ENCODE results near the gene PARD6G. TPM values are rescaled to one million over a fixed set of nuclear protein-coding genes. Genes with fewer than 3 reads are reported as not detected.

Gene PARD6G
- total RNA-seq, 4 donors from 2014 or later: 2.5 to 6.6 (median 3.6) TPM

DNA sequence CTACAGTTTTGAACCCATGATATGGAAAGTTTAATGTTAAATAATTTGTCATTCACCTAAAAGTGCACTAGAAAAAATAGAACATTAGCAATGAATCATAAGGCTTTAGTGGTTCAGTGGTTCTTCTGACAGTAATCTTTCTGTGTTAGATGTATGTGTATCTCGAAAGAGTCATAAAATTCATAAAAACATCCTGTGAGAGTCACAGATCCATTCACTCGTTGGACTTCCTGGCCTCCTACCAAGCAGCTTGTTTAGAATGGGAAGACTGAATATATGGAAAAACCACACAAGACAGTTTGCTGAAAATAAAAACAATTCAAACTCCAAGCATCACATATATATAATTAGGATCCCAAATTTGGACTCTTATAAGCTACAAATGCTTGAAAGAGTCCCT lies 103.4 kb downstream of the PARD6G start:
- peaks cover 0 to 10% (median 0%) of the 10 kb centered on the region in 4 donors for H3K4me1 ChIP-seq

GRCh38 chr18:80140455-80140985 lies 106.8 kb downstream of the PARD6G start:
- Histone ChIP-seq H3K4me3 (no peak overlapping the region), H3K27me3 (no peaks in the 10 kb centered on the region), H3K9me3 (no peaks in the 10 kb centered on the region), H3K4me1 (no peaks in the 10 kb centered on the region), H3K36me3 (peaks cover 0 to 42% (median 0%) of the 10 kb centered on the region in 3 donors), H3K27ac (no peak overlapping the region)
- no peak for TF ChIP-seq POLR2A (IDR thresholded peaks at IDR 0.05)
- TF ChIP-seq, protein P1, sequence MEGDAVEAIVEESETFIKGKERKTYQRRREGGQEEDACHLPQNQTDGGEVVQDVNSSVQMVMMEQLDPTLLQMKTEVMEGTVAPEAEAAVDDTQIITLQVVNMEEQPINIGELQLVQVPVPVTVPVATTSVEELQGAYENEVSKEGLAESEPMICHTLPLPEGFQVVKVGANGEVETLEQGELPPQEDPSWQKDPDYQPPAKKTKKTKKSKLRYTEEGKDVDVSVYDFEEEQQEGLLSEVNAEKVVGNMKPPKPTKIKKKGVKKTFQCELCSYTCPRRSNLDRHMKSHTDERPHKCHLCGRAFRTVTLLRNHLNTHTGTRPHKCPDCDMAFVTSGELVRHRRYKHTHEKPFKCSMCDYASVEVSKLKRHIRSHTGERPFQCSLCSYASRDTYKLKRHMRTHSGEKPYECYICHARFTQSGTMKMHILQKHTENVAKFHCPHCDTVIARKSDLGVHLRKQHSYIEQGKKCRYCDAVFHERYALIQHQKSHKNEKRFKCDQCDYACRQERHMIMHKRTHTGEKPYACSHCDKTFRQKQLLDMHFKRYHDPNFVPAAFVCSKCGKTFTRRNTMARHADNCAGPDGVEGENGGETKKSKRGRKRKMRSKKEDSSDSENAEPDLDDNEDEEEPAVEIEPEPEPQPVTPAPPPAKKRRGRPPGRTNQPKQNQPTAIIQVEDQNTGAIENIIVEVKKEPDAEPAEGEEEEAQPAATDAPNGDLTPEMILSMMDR (IDR thresholded peaks at IDR 0.05): no peak
- no peak for DNase-seq

More for the DNA sequence above, 103.4 kb downstream of the PARD6G start:
- no peaks in the 10 kb centered on the region for H3K27me3 ChIP-seq
- TF ChIP-seq POLR2A (IDR thresholded peaks at IDR 0.05): no peak
- TF ChIP-seq, protein P1 (IDR thresholded peaks at IDR 0.05): no peak
- no peak overlapping the region for H3K4me3 ChIP-seq
- DNase-seq: no peak
- no peak overlapping the region for H3K27ac ChIP-seq
- no peaks in the 10 kb centered on the region for H3K9me3 ChIP-seq
- H3K36me3 ChIP-seq: peaks cover 0 to 10% (median 0%) of the 10 kb centered on the region in 3 donors

DNA sequence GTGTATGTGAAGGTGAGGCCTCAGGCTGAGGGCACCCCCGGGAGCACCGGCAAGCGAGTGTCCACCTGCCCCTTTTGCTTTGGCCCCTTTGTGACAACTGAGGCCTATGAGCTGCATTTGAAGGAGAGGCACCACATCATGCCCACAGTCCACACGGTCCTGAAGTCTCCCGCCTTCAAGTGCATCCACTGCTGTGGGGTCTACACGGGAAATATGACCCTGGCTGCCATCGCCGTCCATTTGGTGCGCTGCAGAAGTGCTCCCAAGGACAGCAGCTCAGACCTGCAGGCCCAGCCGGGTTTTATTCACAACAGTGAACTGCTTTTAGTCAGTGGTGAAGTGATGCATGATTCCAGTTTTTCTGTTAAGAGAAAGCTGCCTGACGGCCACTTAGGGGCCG lies 109.3 kb downstream of the PARD6G start:
- Histone ChIP-seq H3K4me3 (no peak overlapping the region), H3K27ac (no peak overlapping the region), H3K36me3 (peaks cover 0 to 65% (median 0%) of the 10 kb centered on the region in 3 donors), H3K27me3 (no peaks in the 10 kb centered on the region), H3K9me3 (no peaks in the 10 kb centered on the region), H3K4me1 (no peaks in the 10 kb centered on the region)
- TF ChIP-seq, protein P1 (IDR thresholded peaks at IDR 0.05): no peak
- no peak for TF ChIP-seq POLR2A (IDR thresholded peaks at IDR 0.05)
- no peak for DNase-seq

DNA sequence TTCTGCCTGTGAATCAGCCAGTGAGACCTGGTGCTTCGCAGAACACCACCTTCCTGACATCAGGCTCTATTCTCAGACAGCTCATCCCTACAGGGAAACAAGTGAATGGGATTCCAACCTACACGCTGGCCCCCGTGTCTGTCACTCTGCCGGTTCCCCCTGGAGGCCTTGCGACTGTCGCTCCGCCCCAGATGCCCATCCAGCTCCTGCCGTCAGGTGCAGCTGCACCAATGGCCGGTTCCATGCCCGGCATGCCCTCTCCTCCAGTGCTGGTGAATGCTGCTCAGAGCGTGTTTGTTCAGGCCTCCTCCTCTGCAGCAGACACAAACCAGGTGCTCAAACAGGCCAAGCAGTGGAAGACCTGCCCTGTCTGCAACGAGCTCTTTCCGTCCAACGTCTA lies 110.2 kb downstream of the PARD6G start:
- no peaks in the 10 kb centered on the region for H3K27me3 ChIP-seq
- H3K27ac ChIP-seq: no peak overlapping the region
- no peak overlapping the region for H3K4me3 ChIP-seq
- peaks cover 0 to 70% (median 0%) of the 10 kb centered on the region in 3 donors for H3K36me3 ChIP-seq
- no peak for TF ChIP-seq POLR2A (IDR thresholded peaks at IDR 0.05)
- TF ChIP-seq, protein P1 (IDR thresholded peaks at IDR 0.05): no peak
- no peaks in the 10 kb centered on the region for H3K4me1 ChIP-seq
- no peaks in the 10 kb centered on the region for H3K9me3 ChIP-seq
- no peak for DNase-seq

- no peaks in the 10 kb centered on the region for H3K27me3 ChIP-seq
- H3K9me3 ChIP-seq: no peaks in the 10 kb centered on the region
- no peak for DNase-seq
- H3K4me1 ChIP-seq: no peaks in the 10 kb centered on the region
- H3K36me3 ChIP-seq: peaks cover 0 to 70% (median 0%) of the 10 kb centered on the region in 3 donors
- no peak overlapping the region for H3K27ac ChIP-seq
- no peak overlapping the region for H3K4me3 ChIP-seq
- no peak for TF ChIP-seq POLR2A (IDR thresholded peaks at IDR 0.05)
- TF ChIP-seq, protein P1 (IDR thresholded peaks at IDR 0.05): no peak
Observed at GRCh38 chr18:80136679-80137078, 110.6 kb downstream of the PARD6G start.
